Activated CD4-positive, alpha-beta T cell treated with anti-CD3 and anti-CD28 coated beads, Interleukin-2, amount 10 ng/mL, durations not matched to agents 7 days and 5 days (primary cell): ENCODE data around the gene SLC16A1. TPM values are rescaled to one million over a fixed set of nuclear protein-coding genes. Genes with fewer than 3 reads are reported as not detected.
"Not testable (repeated sequence)": the region's sequence is repeated elsewhere in the genome, so short reads cannot be mapped to it uniquely, and the experiment has no call there.

ENCODE experiments used
- CTCF ChIA-PET: fragments of 350-600 bp; sonication (Branson Sonifier 250); formaldehyde crosslinking; loops from one replicate; lab custom pipeline; 2021; ENCODE audit warnings: antibody characterized with exemption; lab: Charles Lee
- POLR2A ChIA-PET: fragments of 350-600 bp; sonication (Branson Sonifier 250); formaldehyde crosslinking; loops from one replicate; lab custom pipeline; 2021; ENCODE audit warnings: antibody characterized with exemption; lab: Charles Lee
- DNase-seq: peaks from one replicate; pipeline ENCODE4 v3.0.0-alpha.2; 2020
- H3K27ac Mint-ChIP-seq: one replicate; pipeline ENCODE4 v1.8.0; 2021; ENCODE audit warnings: mild to moderate bottlenecking, moderate library complexity, mixed read lengths
- H3K27me3 Mint-ChIP-seq: one replicate; pipeline ENCODE4 v1.8.0; 2021; ENCODE audit warnings: mixed read lengths
- H3K36me3 Mint-ChIP-seq: one replicate; pipeline ENCODE4 v1.8.0; 2021; ENCODE audit warnings: low read depth, mixed read lengths
- H3K4me1 Mint-ChIP-seq: one replicate; pipeline ENCODE4 v1.8.0; 2021; ENCODE audit warnings: mixed read lengths
- H3K4me3 Mint-ChIP-seq: one replicate; pipeline ENCODE4 v1.8.0; 2021; ENCODE audit warnings: mild to moderate bottlenecking, moderate library complexity, mixed read lengths
- H3K9me3 Mint-ChIP-seq: one replicate; pipeline ENCODE4 v1.8.0; 2021; ENCODE audit warnings: mixed read lengths
- total RNA-seq, 2 experiments: library from RNA; stranded (reverse); gene quantifications; one replicate each; pipeline ENCODE4 v1.2.3, GENCODE V29; 2021

SLC16A1 gene
- total RNA-seq, 2 experiments from 2014 or later = 54.0 to 55.4 TPM

- ChIA-PET CTCF (no interaction called here), POLR2A (no interaction called here)
- H3K27ac Mint-ChIP-seq = no peak overlapping the region
- H3K27me3 Mint-ChIP-seq = no peaks in the 10 kb centered on the region
- DNase-seq = no peak
- no peaks in the 10 kb centered on the region for H3K36me3 Mint-ChIP-seq
- H3K4me1 Mint-ChIP-seq = peaks cover 2% of the 10 kb centered on the region
- H3K4me3 Mint-ChIP-seq = no peak overlapping the region
- no peaks in the 10 kb centered on the region for H3K9me3 Mint-ChIP-seq
These were observed 29.1 kb upstream of the SLC16A1 start for GRCh38 chr1:112985123-112985522.

DNA sequence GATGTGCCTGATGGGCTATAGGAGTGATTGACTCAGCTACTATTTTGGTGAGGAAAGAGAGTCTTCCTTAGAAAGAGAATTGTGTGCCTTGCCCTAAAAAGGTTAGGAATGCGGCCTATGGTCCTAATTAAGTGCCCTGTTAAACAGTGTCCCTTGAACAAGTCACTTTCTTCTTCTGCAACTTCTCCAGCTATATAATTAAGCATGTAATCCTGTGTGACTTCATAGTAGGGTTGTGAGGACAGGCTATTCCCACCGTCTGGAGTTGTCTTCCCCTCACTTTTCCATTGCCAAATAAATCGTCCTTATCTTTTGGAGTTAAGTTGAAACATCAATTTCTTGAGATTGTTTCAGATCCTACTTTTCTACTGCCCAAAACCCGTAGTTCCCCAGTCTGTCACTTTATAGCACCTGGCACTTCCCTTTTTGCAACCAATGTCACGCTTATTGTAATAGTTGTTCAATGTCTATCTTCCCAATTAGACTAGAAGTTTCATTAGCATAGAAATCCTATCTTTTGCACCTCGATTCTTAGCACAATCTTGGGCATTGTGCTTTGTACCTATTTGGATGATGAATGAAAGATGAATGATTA lies 27.6 kb upstream of the SLC16A1 start:
- Mint-ChIP-seq H3K9me3 (no peaks in the 10 kb centered on the region), H3K27ac (no peak overlapping the region), H3K4me1 (peaks cover 2% of the 10 kb centered on the region), H3K27me3 (no peaks in the 10 kb centered on the region), H3K36me3 (no peaks in the 10 kb centered on the region), H3K4me3 (no peak overlapping the region)
- CTCF ChIA-PET = interaction anchor here (0.5 to 1.0 kb wide), 2 partner anchors 8 to 40 kb away, joined by 3 read pairs; no protein-coding TSS in a partner anchor
- DNase-seq = no peak
- POLR2A ChIA-PET = no interaction called here

DNA sequence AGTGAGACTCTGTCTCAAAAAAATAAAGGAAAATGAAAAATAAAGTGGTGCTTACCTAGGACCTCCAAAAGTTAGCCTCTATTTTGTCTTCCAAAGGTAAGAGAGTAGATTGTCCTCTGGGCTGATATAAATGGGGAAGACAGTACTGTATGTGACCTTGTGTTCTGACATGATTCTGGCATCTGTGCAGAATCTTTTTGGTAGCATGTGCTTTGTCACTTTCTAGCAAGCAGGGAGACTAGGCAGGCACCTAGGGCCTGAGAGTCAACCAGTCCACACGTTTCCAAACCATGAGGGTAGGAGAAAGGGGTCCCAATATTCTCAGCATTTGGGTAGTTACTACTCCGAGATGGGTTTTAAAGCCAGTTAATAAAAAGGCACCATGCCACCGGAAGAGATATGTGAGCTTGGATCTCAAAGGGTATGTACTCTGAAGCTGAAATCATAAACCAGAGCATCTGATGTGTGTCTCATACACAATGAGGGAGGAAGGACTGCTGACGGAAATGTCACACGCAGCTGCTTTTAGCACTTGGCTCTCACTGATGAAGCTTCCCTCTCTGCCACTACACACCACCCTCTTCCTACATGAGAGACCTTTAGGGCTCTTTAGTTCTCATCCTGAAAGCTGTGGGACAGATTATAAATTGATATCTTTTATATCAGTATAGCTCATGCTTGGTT lies 27.0 kb upstream of the SLC16A1 start:
- Mint-ChIP-seq H3K4me1 (peaks cover 2% of the 10 kb centered on the region), H3K27ac (no peak overlapping the region), H3K27me3 (no peaks in the 10 kb centered on the region), H3K4me3 (no peak overlapping the region), H3K36me3 (no peaks in the 10 kb centered on the region), H3K9me3 (no peaks in the 10 kb centered on the region)
- no peak for DNase-seq
- CTCF ChIA-PET = interaction anchor here (1.0 kb wide), 1 partner anchor 8 kb away, joined by 3 read pairs; no protein-coding TSS in a partner anchor
- POLR2A ChIA-PET = no interaction called here

- no peak overlapping the region for H3K27ac Mint-ChIP-seq
- no peak for DNase-seq
- ChIA-PET CTCF (no interaction called here), POLR2A (no interaction called here)
- peaks cover 2% of the 10 kb centered on the region for H3K4me1 Mint-ChIP-seq
- H3K9me3 Mint-ChIP-seq = no peaks in the 10 kb centered on the region
- H3K36me3 Mint-ChIP-seq = no peaks in the 10 kb centered on the region
- H3K27me3 Mint-ChIP-seq = no peaks in the 10 kb centered on the region
- no peak overlapping the region for H3K4me3 Mint-ChIP-seq
These were observed 26.3 kb upstream of the SLC16A1 start for GRCh38 chr1:112982328-112982727.

DNA sequence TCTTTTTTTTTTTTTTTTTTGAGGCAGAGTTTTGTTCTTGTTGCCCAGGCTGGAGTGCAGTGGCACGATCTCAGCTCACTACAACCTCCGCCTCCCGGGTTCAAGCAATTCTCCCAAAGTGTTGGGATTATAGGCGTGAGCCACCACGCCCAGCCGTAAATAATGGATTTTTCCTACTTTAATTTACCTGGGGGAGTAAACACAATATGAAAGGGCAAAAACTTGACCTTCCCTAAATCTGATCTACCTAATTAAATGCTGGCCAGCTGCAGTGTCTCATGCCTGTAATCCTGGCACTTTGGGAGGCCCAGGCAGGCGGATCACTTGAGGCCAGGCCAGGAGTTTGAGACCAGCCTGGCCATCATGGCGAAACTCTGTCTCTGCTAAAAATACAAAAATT lies 25.8 kb upstream of the SLC16A1 start:
- CTCF ChIA-PET, H3K27ac Mint-ChIP-seq, H3K9me3 Mint-ChIP-seq, H3K4me1 Mint-ChIP-seq, DNase-seq, POLR2A ChIA-PET, H3K27me3 Mint-ChIP-seq, H3K36me3 Mint-ChIP-seq, H3K4me3 Mint-ChIP-seq: not testable (repeated sequence)

- no peaks in the 10 kb centered on the region for H3K27me3 Mint-ChIP-seq
- CTCF ChIA-PET = no interaction called here
- POLR2A ChIA-PET = no interaction called here
- H3K36me3 Mint-ChIP-seq = no peaks in the 10 kb centered on the region
- no peaks in the 10 kb centered on the region for H3K9me3 Mint-ChIP-seq
- no peak for DNase-seq
- peaks cover 2% of the 10 kb centered on the region for H3K4me1 Mint-ChIP-seq
- H3K4me3 Mint-ChIP-seq = no peak overlapping the region
- no peak overlapping the region for H3K27ac Mint-ChIP-seq
These were observed 25.4 kb upstream of the SLC16A1 start for GRCh38 chr1:112981426-112981825.

DNA sequence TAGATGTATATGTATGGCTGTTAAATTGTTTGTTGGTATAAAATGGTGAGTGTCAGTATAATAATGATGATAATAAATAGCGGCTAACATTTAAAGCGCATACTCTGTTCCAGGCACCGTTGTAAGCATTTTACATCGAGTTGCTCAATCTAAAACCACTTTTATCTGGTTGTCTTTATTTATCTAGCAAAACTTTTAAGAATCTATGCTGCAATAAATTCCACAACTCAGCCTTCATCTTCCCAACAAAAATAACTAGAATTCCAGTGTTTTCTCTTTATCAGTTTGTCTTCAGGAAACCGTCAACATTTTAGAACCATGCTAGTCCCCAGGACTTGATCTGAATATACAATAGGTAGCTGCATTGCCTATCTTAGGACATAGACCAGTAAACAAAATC lies 19.3 kb upstream of the SLC16A1 start:
- Mint-ChIP-seq H3K4me3 (no peak overlapping the region), H3K36me3 (peaks cover 15% of the 10 kb centered on the region), H3K27ac (no peak overlapping the region), H3K27me3 (no peaks in the 10 kb centered on the region), H3K4me1 (no peaks in the 10 kb centered on the region), H3K9me3 (no peaks in the 10 kb centered on the region)
- ChIA-PET CTCF (interaction anchor here (1.3 kb wide), 1 partner anchor 8 kb away, joined by 3 read pairs; no protein-coding TSS in a partner anchor), POLR2A (interaction anchor here (0.6 kb wide), 1 partner anchor 19 kb away, joined by 3 read pairs; the partner anchor contains the start of gene SLC16A1)
- no peak for DNase-seq

- CTCF ChIA-PET = interaction anchor here (1.3 kb wide), 1 partner anchor 9 kb away, joined by 3 read pairs; no protein-coding TSS in a partner anchor
These were observed 18.6 kb upstream of the SLC16A1 start for GRCh38 chr1:112974646-112975045.

GRCh38 chr1:112973788-112974187 lies 17.8 kb upstream of the SLC16A1 start:
- H3K27ac Mint-ChIP-seq = peak overlapping the region; percentile 36
- DNase-seq = no peak
- no peaks in the 10 kb centered on the region for H3K4me1 Mint-ChIP-seq
- ChIA-PET POLR2A (no interaction called here), CTCF (no interaction called here)
- no peaks in the 10 kb centered on the region for H3K27me3 Mint-ChIP-seq
- H3K36me3 Mint-ChIP-seq = peaks cover 24% of the 10 kb centered on the region
- no peak overlapping the region for H3K4me3 Mint-ChIP-seq
- H3K9me3 Mint-ChIP-seq = no peaks in the 10 kb centered on the region

More at GRCh38 chr1:112974646-112975045, 18.6 kb upstream of the SLC16A1 start:
- POLR2A ChIA-PET = interaction anchor here (0.6 kb wide), 1 partner anchor 19 kb away, joined by 3 read pairs; the partner anchor contains the start of gene SLC16A1
- DNase-seq = no peak
- no peak overlapping the region for H3K4me3 Mint-ChIP-seq
- no peak overlapping the region for H3K27ac Mint-ChIP-seq
- no peaks in the 10 kb centered on the region for H3K27me3 Mint-ChIP-seq
- no peaks in the 10 kb centered on the region for H3K9me3 Mint-ChIP-seq
- H3K36me3 Mint-ChIP-seq = peaks cover 20% of the 10 kb centered on the region
- H3K4me1 Mint-ChIP-seq = no peaks in the 10 kb centered on the region

DNA sequence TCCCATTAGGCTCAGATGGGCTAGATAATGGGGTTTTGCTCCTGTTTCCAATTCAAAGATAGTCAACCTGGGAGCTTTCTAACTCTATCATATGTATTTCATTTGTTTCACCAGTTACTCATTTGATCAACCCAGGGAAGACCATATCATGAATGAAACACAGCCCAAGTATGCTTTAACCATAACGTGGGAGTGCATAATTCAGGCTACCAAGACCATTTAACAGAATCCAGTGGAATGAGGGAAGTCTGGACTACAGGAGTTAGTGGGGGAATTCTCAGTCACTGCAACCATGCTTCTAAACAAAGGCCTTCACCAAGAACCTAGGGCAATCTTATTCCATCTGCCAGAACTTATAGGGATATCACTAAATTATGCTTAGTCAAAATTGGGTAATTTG lies 15.0 kb upstream of the SLC16A1 start:
- no peak for DNase-seq
- Mint-ChIP-seq H3K36me3 (peaks cover 39% of the 10 kb centered on the region), H3K4me1 (peaks cover 11% of the 10 kb centered on the region), H3K27ac (no peak overlapping the region), H3K4me3 (no peak overlapping the region), H3K27me3 (no peaks in the 10 kb centered on the region), H3K9me3 (no peaks in the 10 kb centered on the region)
- POLR2A ChIA-PET = no interaction called here
- CTCF ChIA-PET = no interaction called here

GRCh38 chr1:112964347-112964746 lies 8.4 kb upstream of the SLC16A1 start:
- Mint-ChIP-seq H3K27me3 (no peaks in the 10 kb centered on the region), H3K9me3 (no peaks in the 10 kb centered on the region), H3K4me3 (no peak overlapping the region), H3K4me1 (peaks cover 45% of the 10 kb centered on the region), H3K27ac (no peak overlapping the region), H3K36me3 (peaks cover 61% of the 10 kb centered on the region)
- POLR2A ChIA-PET = no interaction called here
- CTCF ChIA-PET = no interaction called here
- no peak for DNase-seq

DNA sequence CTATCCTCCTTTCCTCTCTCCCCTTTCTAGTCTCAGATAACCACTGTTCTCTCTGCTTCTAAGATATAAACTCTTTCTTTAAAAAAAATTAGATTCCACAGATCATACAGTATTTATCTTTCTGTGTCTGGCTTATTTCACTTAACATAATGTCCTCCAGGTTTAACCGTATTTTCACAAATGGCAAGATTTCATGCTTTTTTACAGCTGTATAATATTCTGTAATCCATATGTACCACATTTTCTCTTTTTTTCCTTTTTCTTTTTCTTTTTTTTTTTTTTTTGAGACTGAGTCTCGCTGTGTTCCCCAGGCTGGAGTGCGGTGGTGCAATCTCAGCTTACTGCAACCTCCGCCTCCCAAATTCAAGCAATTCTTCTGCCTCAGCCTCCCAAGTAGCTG lies 5.1 kb upstream of the SLC16A1 start:
- peaks cover 47% of the 10 kb centered on the region for H3K36me3 Mint-ChIP-seq
- ChIA-PET POLR2A (no interaction called here), CTCF (interaction anchor here (2.5 kb wide), 1 partner anchor 112 kb away, joined by 9 read pairs; the partner anchor contains the start of gene LRIG2)
- H3K4me1 Mint-ChIP-seq = peaks cover 48% of the 10 kb centered on the region
- H3K4me3 Mint-ChIP-seq = no peak overlapping the region
- no peaks in the 10 kb centered on the region for H3K27me3 Mint-ChIP-seq
- H3K27ac Mint-ChIP-seq = no peak overlapping the region
- no peaks in the 10 kb centered on the region for H3K9me3 Mint-ChIP-seq
- no peak for DNase-seq

GRCh38 chr1:112960384-112960783 lies 4.4 kb upstream of the SLC16A1 start:
- H3K4me3 Mint-ChIP-seq = peak overlapping the region; percentile 9
- H3K36me3 Mint-ChIP-seq = peaks cover 43% of the 10 kb centered on the region
- H3K27me3 Mint-ChIP-seq = no peaks in the 10 kb centered on the region
- DNase-seq = no peak
- H3K4me1 Mint-ChIP-seq = peaks cover 45% of the 10 kb centered on the region
- no peak overlapping the region for H3K27ac Mint-ChIP-seq
- H3K9me3 Mint-ChIP-seq = no peaks in the 10 kb centered on the region
- ChIA-PET POLR2A (no interaction called here), CTCF (interaction anchor here (0.7 to 2.5 kb wide), 4 partner anchors 56 to 203 kb away, joined by 3 to 9 read pairs (median 5); partner anchors contain the start of gene LRIG2)
